WTC11 (cell line): Measurements from ENCODE around the gene KIAA0753.

Experiments used
- JUN ChIP-seq: sonication (generic); formaldehyde crosslinking; IDR thresholded peaks from 2 replicates; pipeline ENCODE4 v1.8.0; 2023; ENCODE audit warnings: mild to moderate bottlenecking, missing genetic modification reagents
- STAT6 ChIP-seq: sonication (generic); formaldehyde crosslinking; conservative IDR thresholded peaks from 2 replicates; pipeline ENCODE4 v1.8.1; 2023; ENCODE audit warnings: mild to moderate bottlenecking, low read depth, missing genetic modification reagents, moderate library complexity
- ZSCAN18 ChIP-seq: fragments of 250-450 bp; sonication (Bioruptor Pico); IDR thresholded peaks from 2 replicates; pipeline ENCODE4 v2.1.2; 2022; ENCODE audit warnings: mild to moderate bottlenecking, moderate library complexity

GRCh38 chr17:6637458-6637840 lies 3.1 kb downstream of the KIAA0753 start:
- TF ChIP-seq ZSCAN18 (CRISPR knock-in tag), result no peak
- no peak for TF ChIP-seq STAT6
- TF ChIP-seq JUN, result no peak
